ENCODE measurements around the gene RAB27A. TPM values are rescaled to one million over a fixed set of nuclear protein-coding genes. Genes with fewer than 3 reads are reported as not detected.

The RAB27A gene
- total and polyA plus RNA-seq, 2 experiments from 2014 or later: 3.2 to 5.8 TPM

GRCh38 chr15:55224892-55225291 lies 64.7 kb downstream of the RAB27A start:
- Mint-ChIP-seq H3K36me3 (ENCODE audit: low read depth) (no peaks in the 10 kb centered on the region), H3K27ac (no peak overlapping the region), H3K4me1 (peaks cover 15% of the 10 kb centered on the region), H3K9me3 (no peaks in the 10 kb centered on the region), H3K27me3 (ENCODE audit: insufficient read depth, low read depth, poor library complexity) (no peaks in the 10 kb centered on the region), H3K4me3 (no peak overlapping the region)
- Histone ChIP-seq H3K4me1 (ENCODE audit: insufficient read depth) (peaks cover 22% of the 10 kb centered on the region), H3K9me2 (ENCODE audit: insufficient read depth) (no peaks in the 10 kb centered on the region), H3F3A (replicated peaks; ENCODE audit: low read depth) (no peaks in the 10 kb centered on the region), H3K27me3 (ENCODE audit: insufficient read depth) (no peaks in the 10 kb centered on the region), H3K4me3 (no peak overlapping the region), H3K4me2 (no peak overlapping the region), H3K79me2 (replicated peaks; ENCODE audit: insufficient read depth) (no peaks in the 10 kb centered on the region), H4K20me1 (replicated peaks; ENCODE audit: insufficient read depth) (no peaks in the 10 kb centered on the region), H2AFZ (no peak overlapping the region), H3K36me3 (ENCODE audit: insufficient read depth) (no peaks in the 10 kb centered on the region), H3K27ac (ENCODE audit: low read depth) (no peak overlapping the region)
- no peak for ATAC-seq
- no peak for DNase-seq (ENCODE audit: low spot score)
- TF ChIP-seq NANOG (IDR thresholded peaks at IDR 0.05; ENCODE audit: borderline replicate concordance): no peak
- no peak for TF ChIP-seq JUNB (IDR thresholded peaks at IDR 0.05; ENCODE audit: unreplicated experiment)
- no peak for TF ChIP-seq ZNF114 (CRISPR knock-in tag; IDR thresholded peaks at IDR 0.05)
- TF ChIP-seq STAT1 (IDR thresholded peaks at IDR 0.05; ENCODE audit: unreplicated experiment): no peak
- no peak for TF ChIP-seq POLR2AphosphoS5 (IDR thresholded peaks at IDR 0.05; ENCODE audit: low read depth)
- TF ChIP-seq, protein P1, sequence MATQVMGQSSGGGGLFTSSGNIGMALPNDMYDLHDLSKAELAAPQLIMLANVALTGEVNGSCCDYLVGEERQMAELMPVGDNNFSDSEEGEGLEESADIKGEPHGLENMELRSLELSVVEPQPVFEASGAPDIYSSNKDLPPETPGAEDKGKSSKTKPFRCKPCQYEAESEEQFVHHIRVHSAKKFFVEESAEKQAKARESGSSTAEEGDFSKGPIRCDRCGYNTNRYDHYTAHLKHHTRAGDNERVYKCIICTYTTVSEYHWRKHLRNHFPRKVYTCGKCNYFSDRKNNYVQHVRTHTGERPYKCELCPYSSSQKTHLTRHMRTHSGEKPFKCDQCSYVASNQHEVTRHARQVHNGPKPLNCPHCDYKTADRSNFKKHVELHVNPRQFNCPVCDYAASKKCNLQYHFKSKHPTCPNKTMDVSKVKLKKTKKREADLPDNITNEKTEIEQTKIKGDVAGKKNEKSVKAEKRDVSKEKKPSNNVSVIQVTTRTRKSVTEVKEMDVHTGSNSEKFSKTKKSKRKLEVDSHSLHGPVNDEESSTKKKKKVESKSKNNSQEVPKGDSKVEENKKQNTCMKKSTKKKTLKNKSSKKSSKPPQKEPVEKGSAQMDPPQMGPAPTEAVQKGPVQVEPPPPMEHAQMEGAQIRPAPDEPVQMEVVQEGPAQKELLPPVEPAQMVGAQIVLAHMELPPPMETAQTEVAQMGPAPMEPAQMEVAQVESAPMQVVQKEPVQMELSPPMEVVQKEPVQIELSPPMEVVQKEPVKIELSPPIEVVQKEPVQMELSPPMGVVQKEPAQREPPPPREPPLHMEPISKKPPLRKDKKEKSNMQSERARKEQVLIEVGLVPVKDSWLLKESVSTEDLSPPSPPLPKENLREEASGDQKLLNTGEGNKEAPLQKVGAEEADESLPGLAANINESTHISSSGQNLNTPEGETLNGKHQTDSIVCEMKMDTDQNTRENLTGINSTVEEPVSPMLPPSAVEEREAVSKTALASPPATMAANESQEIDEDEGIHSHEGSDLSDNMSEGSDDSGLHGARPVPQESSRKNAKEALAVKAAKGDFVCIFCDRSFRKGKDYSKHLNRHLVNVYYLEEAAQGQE (IDR thresholded peaks at IDR 0.05; ENCODE audit: unreplicated experiment): no peak
- no peak for TF ChIP-seq ZNF462 (CRISPR knock-in tag; IDR thresholded peaks at IDR 0.05)
- no peak for TF ChIP-seq CTCF (conservative IDR thresholded peaks at IDR 0.05; ENCODE audit: low read depth in 2 of 2)
- no peak for TF ChIP-seq EZH2phosphoT487 (IDR thresholded peaks at IDR 0.05; ENCODE audit: unreplicated experiment)
- no peak for TF ChIP-seq CREB1 (CRISPR knock-in tag; IDR thresholded peaks at IDR 0.05; ENCODE audit: low read depth)
- TF ChIP-seq ZNF331 (CRISPR knock-in tag; IDR thresholded peaks at IDR 0.05; ENCODE audit: low read depth): no peak
- no peak for TF ChIP-seq ETS1 (IDR thresholded peaks at IDR 0.05)
- TF ChIP-seq EZH2 (IDR thresholded peaks at IDR 0.05; ENCODE audit: low read depth, unreplicated experiment): no peak
